ENCODE data around the gene LHFPL5.

The LHFPL5 gene

GRCh38 chr6:35856250-35856649 lies 51.1 kb downstream of the LHFPL5 start:
- no peak for DNase-seq (ENCODE audit: low spot score)

- DNase-seq (ENCODE audit: low spot score), result no peak
Measured at GRCh38 chr6:35857853-35858252, 52.7 kb downstream of the LHFPL5 start.

GRCh38 chr6:35859367-35859766 lies 54.2 kb downstream of the LHFPL5 start:
- no peak for DNase-seq (ENCODE audit: low spot score)

Measured in COLO829 (cell line).